HCT116 (cell line): Measurements from ENCODE around the gene ANO10. TPM values are rescaled to one million over a fixed set of nuclear protein-coding genes. Genes with fewer than 3 reads are reported as not detected.

Experiments used
- ATAC-seq: fragments of 200-7000 bp; cut with Tn5 transposase; 2 replicates; pipeline ENCODE4 v1.9.1; 2020; ENCODE audit warnings: mild to moderate bottlenecking, moderate library complexity
- BruUV-seq: library from RNA; stranded (reverse); fragments of 400-500 nt; replicated peaks from 2 replicates; lab custom pipeline; 2021; lab: Mats Ljungman, UMichigan
- CTCF ChIA-PET: fragments of 300-600 bp; sonication (Branson Sonifier 250); formaldehyde crosslinking; loops from one replicate; lab custom pipeline; 2021; ENCODE audit warnings: antibody characterized with exemption; lab: Charles Lee
- POLR2A ChIA-PET: fragments of 300-600, 350-600 bp; sonication (Branson Sonifier 250); formaldehyde crosslinking; loops from one replicate; lab custom pipeline; 2021; ENCODE audit warnings: antibody characterized with exemption; lab: Charles Lee
- RAD21 ChIA-PET, 2 experiments: fragments of 300-600 bp; sonication (Branson Sonifier 250); formaldehyde crosslinking; loops; one replicate each; lab custom pipeline; 2023; ENCODE audit warnings: low total read pairs in 2 of 2; ENCODE audit not compliant: uncharacterized antibody in 2 of 2, unreplicated experiment in 2 of 2, low non-redundant PET in 1 of 2; lab: Charles Lee
- DNase-seq: peaks from one replicate; pipeline ENCODE4 v3.0.0-alpha.2; 2010; ENCODE audit warnings: low read depth, low spot score
- H2AFZ ChIP-seq: fragments of 200-600 bp; shearing (Covaris generic), sonication (generic); 2 replicates; pipeline ENCODE4 v1.6.1; 2017; ENCODE audit warnings: low read depth, mixed run types, mixed read lengths, antibody characterized with exemption, low read length; ENCODE audit not compliant: poor library complexity, severe bottlenecking
- H3K27ac ChIP-seq: 2 replicates; pipeline ENCODE4 v1.5.1; 2012; ENCODE audit warnings: low read depth, low read length
- H3K27me3 ChIP-seq: fragments of 200-600 bp; sonication (generic); 2 replicates; pipeline ENCODE4 v1.6.1; 2016; ENCODE audit warnings: mixed run types, low read length, mixed read lengths; ENCODE audit not compliant: insufficient read depth
- H3K36me3 ChIP-seq, 2 experiments: fragments of 200-500 bp in 1 of 2; fragments of 200-600 bp in 1 of 2; sonication (Bioruptor generic) in 1 of 2; sonication (generic) in 1 of 2; 2 replicates each; pipeline versions ENCODE4 v1.5.1 to v1.6.1; 2014 to 2016; ENCODE audit warnings: low read length in 2 of 2, inconsistent platforms in 1 of 2, mixed read lengths in 1 of 2, mixed run types in 1 of 2; ENCODE audit not compliant: insufficient read depth in 2 of 2, control insufficient read depth in 1 of 2
- H3K4me1 ChIP-seq, 2 experiments: fragments of 200-600 bp in 1 of 2; sonication (generic) in 1 of 2; 2 replicates each; pipeline versions ENCODE4 v1.5.1 to v1.6.1; 2012 to 2017; ENCODE audit warnings: low read length in 2 of 2, inconsistent platforms in 1 of 2, mild to moderate bottlenecking in 1 of 2, mixed read lengths in 1 of 2, mixed run types in 1 of 2, moderate library complexity in 1 of 2; ENCODE audit not compliant: insufficient read depth in 2 of 2, control insufficient read depth in 1 of 2
- H3K4me2 ChIP-seq: fragments of 200-600 bp; sonication (generic); 2 replicates; pipeline ENCODE4 v1.6.1; 2017; ENCODE audit warnings: mixed run types, low read length, mixed read lengths
- H3K4me3 ChIP-seq, 2 experiments: fragments of 200-600 bp in 1 of 2; sonication (generic) in 1 of 2; replicated peaks in 1 of 2; 2 replicates each; pipeline ENCODE4 v1.5.1; 2011 to 2016; ENCODE audit warnings: low read length in 2 of 2, control low read depth in 1 of 2, low read depth in 1 of 2, mild to moderate bottlenecking in 1 of 2, mixed read lengths in 1 of 2, mixed run types in 1 of 2
- H3K79me2 ChIP-seq: fragments of 200-600 bp; sonication (generic); 2 replicates; pipeline ENCODE4 v1.6.1; 2017; ENCODE audit warnings: mild to moderate bottlenecking, mixed run types, low read length, moderate library complexity, mixed read lengths; ENCODE audit not compliant: insufficient read depth
- H3K9ac ChIP-seq: fragments of 200-600 bp; sonication (generic); 2 replicates; pipeline ENCODE4 v1.6.1; 2016; ENCODE audit warnings: low read length, mixed read lengths
- H3K9me2 ChIP-seq: fragments of 200-600 bp; sonication (generic), shearing (Covaris generic); 2 replicates; pipeline ENCODE4 v1.6.1; 2017; ENCODE audit warnings: mixed run types, mild to moderate bottlenecking, moderate library complexity; ENCODE audit not compliant: insufficient read depth
- H3K9me3 ChIP-seq, 2 experiments: fragments of 200-500 bp in 1 of 2; fragments of 200-600 bp in 1 of 2; sonication (Bioruptor generic) in 1 of 2; sonication (generic) in 1 of 2; 2 replicates each; pipeline ENCODE4 v1.6.1; 2014 to 2017; ENCODE audit warnings: low read length in 2 of 2, mixed read lengths in 2 of 2, inconsistent platforms in 1 of 2, low read depth in 1 of 2, mild to moderate bottlenecking in 1 of 2, mixed run types in 1 of 2, moderate library complexity in 1 of 2; ENCODE audit not compliant: control insufficient read depth in 1 of 2, insufficient read depth in 1 of 2
- H4K20me1 ChIP-seq: fragments of 200-600 bp; sonication (generic), shearing (Covaris generic); 2 replicates; pipeline ENCODE4 v1.6.1; 2017; ENCODE audit warnings: mixed run types, mild to moderate bottlenecking, moderate library complexity; ENCODE audit not compliant: insufficient read depth
- CEBPB ChIP-seq: IDR thresholded peaks from 2 replicates; pipeline ENCODE4 v1.6.1; 2012; ENCODE audit warnings: low read depth
- EZH2phosphoT487 ChIP-seq: fragments of 200-600 bp; IDR thresholded peaks from 2 replicates; pipeline ENCODE4 v1.6.1; 2018; ENCODE audit warnings: antibody characterized with exemption, borderline replicate concordance
- JUND ChIP-seq: IDR thresholded peaks from 2 replicates; pipeline ENCODE4 v1.6.1; 2012
- POLR2AphosphoS5 ChIP-seq: IDR thresholded peaks from 2 replicates; pipeline ENCODE4 v1.6.1; 2011; ENCODE audit warnings: mild to moderate bottlenecking, low read depth, low read length, moderate library complexity
- SP1 ChIP-seq: IDR thresholded peaks from 2 replicates; pipeline ENCODE4 v1.6.1; 2012; ENCODE audit warnings: low read depth
- SRF ChIP-seq: IDR thresholded peaks from 2 replicates; pipeline ENCODE4 v1.6.1; 2012; ENCODE audit warnings: low read depth
- TCF7L2 ChIP-seq: IDR thresholded peaks from 2 replicates; pipeline ENCODE4 v1.7.0; 2011; ENCODE audit warnings: borderline replicate concordance, inconsistent platforms; ENCODE audit not compliant: insufficient read depth, insufficient read length; ENCODE audit errors: extremely low read depth
- YY1 ChIP-seq: IDR thresholded peaks from 2 replicates; pipeline ENCODE4 v1.6.1; 2011; ENCODE audit warnings: low read length, low read depth, moderate library complexity, mild to moderate bottlenecking; ENCODE audit not compliant: insufficient replicate concordance; ENCODE audit errors: extremely low read depth
- ZFX ChIP-seq: fragments of 450-650 bp; IDR thresholded peaks from 2 replicates; pipeline ENCODE4 v1.6.1; 2017
- intact Hi-C: fragments of 100-400 bp; cut with micrococcal nuclease; formaldehyde crosslinking; loops from 2 replicates; pipeline ENCODE4 v1.10.0; 2022
- total RNA-seq: library from RNA; stranded (reverse); gene quantifications from one replicate; pipeline ENCODE4 v1.2.1, GENCODE V29; 2021; ENCODE audit not compliant: unreplicated experiment
- TF ChIP-seq, protein P1 (sequence below): IDR thresholded peaks from 2 replicates; pipeline ENCODE4 v1.6.1; 2012
- TF ChIP-seq, protein P2 (sequence below), 3 experiments: fragments of 200-600 bp in 1 of 3; sonication (generic) in 1 of 3; IDR thresholded peaks in 2 of 3; conservative IDR thresholded peaks in 1 of 3; 2 replicates each; pipeline ENCODE4 v1.5.1; 2012 to 2017; ENCODE audit warnings: low read depth in 2 of 3, low read length in 2 of 3, antibody characterized with exemption in 1 of 3, borderline replicate concordance in 1 of 3, control low read depth in 1 of 3, mild to moderate bottlenecking in 1 of 3, mixed read lengths in 1 of 3, mixed run types in 1 of 3, moderate library complexity in 1 of 3; ENCODE audit not compliant: insufficient read depth in 1 of 3
- TF ChIP-seq, protein P3 (sequence below): IDR thresholded peaks from 2 replicates; pipeline ENCODE4 v1.6.1; 2012

The ANO10 gene
- total RNA-seq, 1 experiment from 2014 or later, result 13.3 TPM

- no peaks in the 10 kb centered on the region for H3K9me2 ChIP-seq
- H3K9me3 ChIP-seq, result peaks cover 8 to 14% of the 10 kb centered on the region in 2 experiments; a peak in 3 of 4 replicates
- no peak overlapping the region for H2AFZ ChIP-seq
- H3K36me3 ChIP-seq, result peaks cover 0 to 21% of the 10 kb centered on the region in 2 experiments; a peak in 3 of 4 replicates
- no peaks in the 10 kb centered on the region for H3K79me2 ChIP-seq
- ChIA-PET POLR2A (no interaction called here), CTCF (no interaction called here), RAD21 (no interaction called here)
- H3K27me3 ChIP-seq, result no peaks in the 10 kb centered on the region
- BruUV-seq, result no TSS peak
- intact Hi-C loops, result no loop called here
- no peak overlapping the region for H3K4me2 ChIP-seq
- TF ChIP-seq ZFX (no peak), SRF (no peak), POLR2AphosphoS5 (no peak), TCF7L2 (no peak), EZH2phosphoT487 (no peak), SP1 (no peak), JUND (no peak), CEBPB (no peak), YY1 (no peak)
- TF ChIP-seq, protein P1, sequence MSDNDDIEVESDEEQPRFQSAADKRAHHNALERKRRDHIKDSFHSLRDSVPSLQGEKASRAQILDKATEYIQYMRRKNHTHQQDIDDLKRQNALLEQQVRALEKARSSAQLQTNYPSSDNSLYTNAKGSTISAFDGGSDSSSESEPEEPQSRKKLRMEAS, result no peak
- TF ChIP-seq, protein P2, sequence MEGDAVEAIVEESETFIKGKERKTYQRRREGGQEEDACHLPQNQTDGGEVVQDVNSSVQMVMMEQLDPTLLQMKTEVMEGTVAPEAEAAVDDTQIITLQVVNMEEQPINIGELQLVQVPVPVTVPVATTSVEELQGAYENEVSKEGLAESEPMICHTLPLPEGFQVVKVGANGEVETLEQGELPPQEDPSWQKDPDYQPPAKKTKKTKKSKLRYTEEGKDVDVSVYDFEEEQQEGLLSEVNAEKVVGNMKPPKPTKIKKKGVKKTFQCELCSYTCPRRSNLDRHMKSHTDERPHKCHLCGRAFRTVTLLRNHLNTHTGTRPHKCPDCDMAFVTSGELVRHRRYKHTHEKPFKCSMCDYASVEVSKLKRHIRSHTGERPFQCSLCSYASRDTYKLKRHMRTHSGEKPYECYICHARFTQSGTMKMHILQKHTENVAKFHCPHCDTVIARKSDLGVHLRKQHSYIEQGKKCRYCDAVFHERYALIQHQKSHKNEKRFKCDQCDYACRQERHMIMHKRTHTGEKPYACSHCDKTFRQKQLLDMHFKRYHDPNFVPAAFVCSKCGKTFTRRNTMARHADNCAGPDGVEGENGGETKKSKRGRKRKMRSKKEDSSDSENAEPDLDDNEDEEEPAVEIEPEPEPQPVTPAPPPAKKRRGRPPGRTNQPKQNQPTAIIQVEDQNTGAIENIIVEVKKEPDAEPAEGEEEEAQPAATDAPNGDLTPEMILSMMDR (IDR thresholded peaks at IDR 0.05 in 2 of 3, conservative IDR thresholded peaks at IDR 0.05 in 1 of 3; ENCODE audit: borderline replicate concordance in 1 of 3, insufficient read depth in 1 of 3, low read depth in 2 of 3, low read length in 2 of 3), result no peak
- TF ChIP-seq, protein P3, sequence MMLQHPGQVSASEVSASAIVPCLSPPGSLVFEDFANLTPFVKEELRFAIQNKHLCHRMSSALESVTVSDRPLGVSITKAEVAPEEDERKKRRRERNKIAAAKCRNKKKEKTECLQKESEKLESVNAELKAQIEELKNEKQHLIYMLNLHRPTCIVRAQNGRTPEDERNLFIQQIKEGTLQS, result no peak
- DNase-seq (no peak), ATAC-seq (no peak)
- H4K20me1 ChIP-seq, result no peaks in the 10 kb centered on the region
- no peak overlapping the region for H3K27ac ChIP-seq
- H3K4me1 ChIP-seq, result no peaks in the 10 kb centered on the region
- no peak overlapping the region for H3K9ac ChIP-seq
- no peak overlapping the region for H3K4me3 ChIP-seq
Observed at GRCh38 chr3:43349716-43350115, 272.1 kb downstream of the ANO10 start.
